Osteoblast (primary cell): ENCODE measurements around the gene HTRA1. TPM values are rescaled to one million over a fixed set of nuclear protein-coding genes. Genes with fewer than 3 reads are reported as not detected.

ENCODE experiments used
- DNase-seq: peaks from one replicate; pipeline ENCODE4 v3.0.0; 2011; ENCODE audit warnings: low spot score, mixed read lengths; ENCODE audit not compliant: insufficient read length; ENCODE audit errors: missing footprints
- H2AFZ ChIP-seq: 2 replicates; pipeline ENCODE4 v1.6.0; 2011; ENCODE audit warnings: mild to moderate bottlenecking, low read length
- H3K27ac ChIP-seq: 2 replicates; pipeline ENCODE4 v1.5.1; 2011; ENCODE audit warnings: mild to moderate bottlenecking, low read depth, low read length, moderate library complexity
- H3K27me3 ChIP-seq: 2 replicates; pipeline ENCODE4 v1.6.0; 2012; ENCODE audit warnings: mild to moderate bottlenecking, control low read depth, inconsistent platforms, low read length, moderate library complexity; ENCODE audit not compliant: insufficient read depth
- H3K36me3 ChIP-seq: 2 replicates; pipeline ENCODE4 v1.5.1; 2011; ENCODE audit warnings: mild to moderate bottlenecking, low read length, control low read depth, moderate library complexity; ENCODE audit not compliant: insufficient read depth
- H3K4me1 ChIP-seq: 2 replicates; pipeline ENCODE4 v1.5.1; 2011; ENCODE audit warnings: mild to moderate bottlenecking, low read length, control low read depth, moderate library complexity; ENCODE audit not compliant: insufficient read depth
- H3K4me2 ChIP-seq: 2 replicates; pipeline ENCODE4 v1.6.0; 2011; ENCODE audit warnings: mild to moderate bottlenecking, low read length; ENCODE audit not compliant: insufficient read depth
- H3K4me3 ChIP-seq: fragments of 200-600 bp; sonication (generic); 3 replicates; pipeline ENCODE4 v1.5.1; 2012; ENCODE audit warnings: mild to moderate bottlenecking, low read length, inconsistent platforms; ENCODE audit not compliant: insufficient read depth
- H3K79me2 ChIP-seq: 2 replicates; pipeline ENCODE4 v1.6.0; 2012; ENCODE audit warnings: mild to moderate bottlenecking, low read length, control low read depth, inconsistent platforms; ENCODE audit not compliant: insufficient read depth
- H3K9me3 ChIP-seq: 2 replicates; pipeline ENCODE4 v1.5.1; 2011; ENCODE audit warnings: low read depth, low read length, control low read depth
- H4K20me1 ChIP-seq: 2 replicates; pipeline ENCODE4 v1.6.0; 2012; ENCODE audit warnings: mild to moderate bottlenecking, low read length, control low read depth; ENCODE audit not compliant: insufficient read depth
- total RNA-seq: library from RNA; depleted of rRNA; stranded (reverse); fragments of >200 nt; gene quantifications from 2 replicates; pipeline ENCODE4 v1.2.3, GENCODE V29; 2012
- TF ChIP-seq, protein P1 (sequence below): IDR thresholded peaks from 2 replicates; pipeline ENCODE4 v1.5.1; 2011; ENCODE audit warnings: mild to moderate bottlenecking, low read depth, low read length, moderate library complexity; ENCODE audit errors: extremely low read depth

Gene HTRA1
- total RNA-seq, 1 donor: 392 TPM

DNA sequence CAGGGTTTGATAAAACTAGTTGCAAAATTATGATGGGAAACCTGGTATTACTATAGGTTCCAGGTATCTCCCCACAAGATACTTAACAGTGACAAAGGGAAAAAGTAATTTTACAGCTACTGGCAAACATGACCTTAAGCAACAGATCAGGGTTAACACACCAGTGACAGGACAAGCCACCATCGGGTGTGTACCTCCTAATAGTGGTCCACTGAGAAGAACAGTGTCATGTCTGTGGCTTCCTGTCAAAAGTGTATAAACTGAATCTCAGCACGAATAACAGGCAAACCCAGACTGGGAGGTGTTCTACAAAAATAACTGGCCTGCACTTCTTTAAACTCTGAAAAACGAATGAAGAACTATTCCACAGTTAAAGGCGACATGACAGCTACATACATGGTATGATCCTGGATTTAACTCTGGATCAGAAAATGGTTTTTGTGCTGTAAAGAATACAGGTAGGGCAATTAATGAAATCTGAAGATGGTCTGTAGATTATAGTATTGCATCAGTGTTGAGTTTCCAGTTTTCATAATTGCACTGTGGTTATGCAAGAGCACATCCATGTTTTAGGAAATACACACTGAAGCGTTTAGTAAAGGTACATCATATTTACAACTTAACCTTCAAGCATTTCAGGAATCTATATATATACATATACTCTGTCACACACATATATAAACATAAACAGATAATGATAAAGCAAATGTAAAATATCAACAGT is 38.9 kb upstream of the HTRA1 start:
- Histone ChIP-seq H3K9me3 (no peaks in the 10 kb centered on the region), H3K36me3 (no peaks in the 10 kb centered on the region), H3K27ac (no peak overlapping the region), H2AFZ (no peak overlapping the region), H4K20me1 (no peaks in the 10 kb centered on the region), H3K79me2 (no peaks in the 10 kb centered on the region), H3K4me2 (no peak overlapping the region), H3K4me1 (peaks cover 34% of the 10 kb centered on the region), H3K4me3 (no peak overlapping the region), H3K27me3 (no peaks in the 10 kb centered on the region)
- TF ChIP-seq, protein P1, sequence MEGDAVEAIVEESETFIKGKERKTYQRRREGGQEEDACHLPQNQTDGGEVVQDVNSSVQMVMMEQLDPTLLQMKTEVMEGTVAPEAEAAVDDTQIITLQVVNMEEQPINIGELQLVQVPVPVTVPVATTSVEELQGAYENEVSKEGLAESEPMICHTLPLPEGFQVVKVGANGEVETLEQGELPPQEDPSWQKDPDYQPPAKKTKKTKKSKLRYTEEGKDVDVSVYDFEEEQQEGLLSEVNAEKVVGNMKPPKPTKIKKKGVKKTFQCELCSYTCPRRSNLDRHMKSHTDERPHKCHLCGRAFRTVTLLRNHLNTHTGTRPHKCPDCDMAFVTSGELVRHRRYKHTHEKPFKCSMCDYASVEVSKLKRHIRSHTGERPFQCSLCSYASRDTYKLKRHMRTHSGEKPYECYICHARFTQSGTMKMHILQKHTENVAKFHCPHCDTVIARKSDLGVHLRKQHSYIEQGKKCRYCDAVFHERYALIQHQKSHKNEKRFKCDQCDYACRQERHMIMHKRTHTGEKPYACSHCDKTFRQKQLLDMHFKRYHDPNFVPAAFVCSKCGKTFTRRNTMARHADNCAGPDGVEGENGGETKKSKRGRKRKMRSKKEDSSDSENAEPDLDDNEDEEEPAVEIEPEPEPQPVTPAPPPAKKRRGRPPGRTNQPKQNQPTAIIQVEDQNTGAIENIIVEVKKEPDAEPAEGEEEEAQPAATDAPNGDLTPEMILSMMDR: no peak
- DNase-seq: no peak

DNA sequence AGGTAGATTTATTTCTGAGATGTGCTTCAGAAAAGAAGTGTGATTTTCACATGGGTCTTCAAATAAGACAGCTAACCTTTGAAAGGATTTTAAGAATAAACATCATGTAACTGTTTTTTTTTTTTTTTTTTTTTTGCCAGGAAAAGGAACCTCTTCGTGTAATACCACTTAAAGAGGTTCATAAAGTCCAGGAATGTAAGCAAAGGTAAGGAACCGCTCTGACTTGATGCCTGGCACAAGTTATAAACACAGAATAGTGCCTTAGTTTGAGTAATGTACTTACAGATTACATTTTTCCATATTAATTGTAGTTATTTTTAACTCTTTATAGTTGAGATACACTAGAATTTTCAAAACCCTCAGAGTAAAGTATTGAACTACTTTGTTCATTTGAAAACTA is 37.3 kb upstream of the HTRA1 start:
- H3K9me3 ChIP-seq: no peaks in the 10 kb centered on the region
- H3K27ac ChIP-seq: no peak overlapping the region
- no peaks in the 10 kb centered on the region for H4K20me1 ChIP-seq
- H3K79me2 ChIP-seq: no peaks in the 10 kb centered on the region
- no peak for DNase-seq
- peaks cover 4% of the 10 kb centered on the region for H3K36me3 ChIP-seq
- peaks cover 27% of the 10 kb centered on the region for H3K4me1 ChIP-seq
- TF ChIP-seq, protein P1: no peak
- no peak overlapping the region for H2AFZ ChIP-seq
- no peaks in the 10 kb centered on the region for H3K27me3 ChIP-seq
- no peak overlapping the region for H3K4me3 ChIP-seq
- H3K4me2 ChIP-seq: no peak overlapping the region

DNA sequence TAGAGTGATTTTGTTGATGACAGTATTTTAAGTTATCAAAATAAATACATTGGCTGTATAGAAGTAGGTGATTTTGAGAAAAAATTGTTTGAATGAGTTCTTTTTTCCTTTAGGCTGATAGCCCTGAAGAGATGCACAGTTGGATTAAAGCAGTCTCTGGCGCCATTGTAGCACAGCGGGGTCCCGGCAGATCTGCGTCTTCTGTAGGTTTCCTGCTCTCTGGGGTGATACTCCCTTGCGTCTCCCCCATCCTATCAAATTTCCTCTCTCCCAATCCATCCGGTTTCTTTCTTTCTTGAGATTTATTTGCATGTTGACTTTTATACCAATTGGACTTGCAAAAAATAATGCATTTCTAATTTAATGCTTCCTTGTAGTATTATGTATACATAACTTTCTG is 34.5 kb upstream of the HTRA1 start:
- Histone ChIP-seq H3K9me3 (no peaks in the 10 kb centered on the region), H3K27ac (no peak overlapping the region), H3K4me2 (no peak overlapping the region), H3K4me1 (peaks cover under 1% of the 10 kb centered on the region), H3K36me3 (peaks cover 4% of the 10 kb centered on the region), H3K4me3 (no peak overlapping the region), H4K20me1 (no peaks in the 10 kb centered on the region), H2AFZ (no peak overlapping the region), H3K27me3 (no peaks in the 10 kb centered on the region), H3K79me2 (no peaks in the 10 kb centered on the region)
- TF ChIP-seq, protein P1: no peak
- no peak for DNase-seq

DNA sequence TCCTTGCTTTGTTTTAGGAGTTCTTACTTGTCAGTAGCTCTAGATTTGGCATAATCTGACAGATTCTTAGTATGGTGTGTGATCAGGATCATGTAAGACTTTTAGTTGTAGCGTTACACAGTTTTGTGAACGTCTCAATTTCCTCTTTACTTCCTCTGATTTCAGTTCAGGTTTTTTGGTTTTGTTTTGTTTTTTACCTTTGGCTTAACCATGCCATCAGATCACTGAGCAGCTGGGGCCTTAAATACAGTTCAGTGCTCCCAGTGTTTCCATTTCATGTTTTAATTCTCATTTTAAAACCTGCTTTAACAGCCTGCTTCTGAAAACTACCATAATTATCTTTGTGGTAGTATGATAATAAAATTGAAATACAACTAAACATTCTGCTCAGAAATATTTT is 34.1 kb upstream of the HTRA1 start:
- no peaks in the 10 kb centered on the region for H4K20me1 ChIP-seq
- no peak overlapping the region for H3K27ac ChIP-seq
- H2AFZ ChIP-seq: no peak overlapping the region
- peaks cover 4% of the 10 kb centered on the region for H3K36me3 ChIP-seq
- H3K79me2 ChIP-seq: no peaks in the 10 kb centered on the region
- no peak overlapping the region for H3K4me2 ChIP-seq
- H3K4me3 ChIP-seq: no peak overlapping the region
- TF ChIP-seq, protein P1: no peak
- H3K4me1 ChIP-seq: no peaks in the 10 kb centered on the region
- no peaks in the 10 kb centered on the region for H3K9me3 ChIP-seq
- DNase-seq: no peak
- H3K27me3 ChIP-seq: no peaks in the 10 kb centered on the region
